CD4-positive, alpha-beta T cell treated with Interferon alpha-2 for 1 hour (primary cell): ENCODE results near the gene ADNP.
"Not testable (repeated sequence)": the region's sequence is repeated elsewhere in the genome, so short reads cannot be mapped to it uniquely, and the experiment has no call there.

Experiments used
- DNase-seq, 2 donors: peaks; one replicate each; pipeline ENCODE4 v3.0.0-alpha.2; 2020 to 2022

ADNP gene

GRCh38 chr20:50931306-50932015 lies at the start of gene ADNP:
ADNP (minus strand) TSS chr20:50931437; CDS start chr20:50903996, 27,441 bp downstream.
- DNase-seq = peak; percentile 91 to 94

DNA sequence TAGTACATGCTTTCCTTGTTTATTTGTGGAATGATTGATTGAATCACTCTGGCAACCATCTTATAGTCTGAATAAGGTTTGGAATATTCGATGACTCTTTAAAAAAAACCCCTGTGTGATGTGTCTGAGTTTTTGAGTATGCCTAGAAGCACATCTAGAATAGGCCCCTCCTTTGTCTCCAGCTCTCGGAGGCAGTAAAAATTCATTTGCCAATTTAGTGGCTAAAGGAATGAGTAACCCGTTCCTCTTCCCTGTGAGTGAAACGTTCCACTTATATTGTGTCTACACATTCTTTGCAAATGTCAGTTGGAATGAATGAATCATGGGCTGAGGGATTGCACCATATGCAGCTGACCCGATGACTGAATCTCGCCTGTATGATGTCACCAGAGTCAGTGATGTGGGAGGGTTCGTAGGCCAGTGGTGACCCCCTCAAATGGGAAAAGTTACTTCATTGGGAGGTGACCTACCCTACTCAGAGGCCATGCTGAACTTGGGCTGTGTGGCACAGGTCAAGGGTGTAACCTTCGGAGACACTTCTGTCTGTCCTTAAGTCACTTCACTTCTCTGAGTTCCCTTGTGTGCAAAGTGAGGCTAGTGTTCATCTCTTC lies 48.9 kb upstream of the ADNP start:
- DNase-seq = no peak

- not testable (repeated sequence) for DNase-seq
These were observed 47.3 kb upstream of the ADNP start for GRCh38 chr20:50978533-50978932.

GRCh38 chr20:50977066-50978021 lies 46.1 kb upstream of the ADNP start:
- DNase-seq = no peak

- DNase-seq = no peak
These were observed 44.6 kb upstream of the ADNP start for GRCh38 chr20:50975701-50976330.

- DNase-seq = no peak
These were observed 38.7 kb upstream of the ADNP start for GRCh38 chr20:50969912-50970311.

GRCh38 chr20:50969435-50969834 lies 38.2 kb upstream of the ADNP start:
- no peak for DNase-seq

GRCh38 chr20:50968289-50968688 lies 37.1 kb upstream of the ADNP start:
- no peak for DNase-seq

DNA sequence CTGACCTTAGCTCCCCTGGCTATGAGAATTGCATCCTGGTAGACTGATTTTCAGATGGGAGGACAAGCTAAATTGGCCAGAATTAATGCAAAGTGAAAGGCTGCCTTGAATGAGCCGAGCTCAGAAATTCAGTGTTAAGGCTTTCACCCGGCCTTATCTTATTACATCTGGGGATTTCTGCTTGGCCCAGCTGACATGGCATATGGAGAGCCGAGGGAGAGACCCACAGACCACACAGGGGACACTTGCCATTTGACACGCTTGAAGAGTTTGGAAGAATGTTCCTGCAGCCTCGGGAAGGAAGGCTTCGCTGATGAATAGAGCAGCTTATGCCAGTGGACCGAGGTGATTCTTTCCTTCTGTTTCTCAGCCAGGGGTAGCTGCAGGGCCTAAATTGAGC lies 36.3 kb upstream of the ADNP start:
- DNase-seq = no peak

DNA sequence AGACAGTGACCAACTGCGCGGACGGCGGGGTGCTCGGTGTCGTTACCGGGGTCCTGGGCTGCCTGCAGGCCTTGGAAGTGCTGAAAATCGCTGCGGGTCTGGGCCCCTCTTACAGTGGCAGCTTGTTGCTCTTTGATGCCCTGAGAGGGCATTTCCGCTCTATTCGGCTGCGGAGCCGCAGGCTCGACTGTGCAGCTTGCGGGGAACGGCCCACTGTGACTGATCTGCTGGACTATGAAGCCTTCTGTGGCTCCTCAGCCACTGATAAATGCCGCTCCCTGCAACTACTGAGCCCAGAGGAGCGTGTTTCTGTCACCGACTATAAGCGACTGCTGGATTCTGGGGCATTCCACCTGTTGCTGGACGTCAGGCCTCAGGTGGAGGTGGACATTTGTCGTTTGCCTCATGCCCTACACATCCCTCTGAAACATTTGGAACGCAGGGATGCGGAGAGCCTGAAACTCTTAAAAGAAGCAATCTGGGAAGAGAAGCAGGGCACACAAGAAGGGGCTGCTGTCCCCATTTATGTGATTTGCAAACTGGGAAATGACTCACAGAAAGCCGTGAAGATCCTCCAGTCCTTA lies 28.4 kb upstream of the ADNP start:
- no peak for DNase-seq

DNA sequence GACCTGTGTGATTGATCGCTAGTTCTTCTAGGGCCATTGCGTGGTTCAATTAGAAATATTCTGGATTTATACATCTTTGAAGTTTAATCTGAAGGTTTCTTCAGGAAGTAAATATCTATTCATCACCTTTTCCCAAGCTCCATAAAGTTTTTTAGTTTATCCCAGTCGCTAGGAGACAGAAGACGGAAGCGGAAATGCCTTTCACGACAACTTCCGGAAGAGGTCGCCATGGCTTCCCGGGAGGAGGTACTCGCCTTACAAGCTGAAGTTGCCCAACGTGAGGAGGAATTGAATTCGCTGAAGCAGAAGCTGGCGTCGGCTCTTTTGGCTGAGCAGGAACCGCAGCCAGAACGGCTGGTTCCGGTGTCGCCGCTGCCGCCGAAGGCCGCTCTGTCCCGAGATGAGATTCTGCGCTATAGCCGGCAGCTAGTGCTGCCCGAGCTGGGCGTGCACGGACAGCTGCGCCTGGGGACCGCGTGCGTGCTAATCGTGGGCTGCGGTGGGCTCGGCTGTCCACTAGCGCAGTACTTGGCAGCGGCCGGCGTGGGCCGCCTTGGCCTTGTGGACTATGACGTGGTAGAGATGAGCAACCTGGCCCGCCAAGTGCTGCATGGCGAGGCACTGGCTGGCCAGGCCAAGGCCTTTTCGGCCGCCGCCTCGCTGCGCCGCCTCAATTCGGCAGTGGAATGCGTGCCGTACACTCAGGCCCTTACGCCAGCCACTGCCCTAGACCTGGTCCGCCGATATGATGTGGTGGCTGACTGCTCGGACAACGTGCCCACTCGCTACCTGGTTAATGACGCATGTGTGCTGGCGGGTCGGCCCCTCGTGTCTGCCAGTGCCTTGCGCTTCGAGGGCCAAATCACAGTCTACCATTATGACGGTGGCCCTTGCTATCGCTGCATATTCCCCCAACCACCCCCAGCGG lies 27.6 kb upstream of the ADNP start, which contains the start of gene MOCS3:
Gene MOCS3, plus strand, starts transcription at position 204 of the 928 bp plus-strand sequence. Its CDS starts 25 bp downstream, at position 229.
- DNase-seq = peak; percentile 88 to 91

- DNase-seq = peak; percentile 85 to 92
These were observed 26.8 kb upstream of the ADNP start, which contains the start of gene DPM1 for GRCh38 chr20:50957798-50958614. DPM1 (minus strand) TSS chr20:50958532; CDS start chr20:50958523, 9 bp downstream.

DNA sequence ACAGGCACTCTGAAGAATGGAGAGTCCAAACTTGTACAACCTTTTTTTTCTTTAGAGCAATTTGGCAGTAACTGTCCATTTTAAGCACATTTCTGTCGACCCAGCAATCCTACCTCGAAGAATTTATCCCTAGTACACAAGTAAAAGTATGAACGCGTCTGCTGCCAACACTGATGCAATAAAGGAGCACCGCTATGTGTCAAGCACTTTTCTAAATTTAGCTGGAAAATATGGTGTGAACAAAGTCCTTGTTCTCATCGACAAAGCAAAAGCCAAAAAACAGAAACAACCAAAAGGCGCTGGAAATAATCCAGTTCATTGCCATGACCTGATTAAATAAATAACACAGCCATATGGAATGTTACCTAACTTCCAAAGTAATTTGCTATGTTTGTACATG lies 26.0 kb upstream of the ADNP start:
- no peak for DNase-seq

DNA sequence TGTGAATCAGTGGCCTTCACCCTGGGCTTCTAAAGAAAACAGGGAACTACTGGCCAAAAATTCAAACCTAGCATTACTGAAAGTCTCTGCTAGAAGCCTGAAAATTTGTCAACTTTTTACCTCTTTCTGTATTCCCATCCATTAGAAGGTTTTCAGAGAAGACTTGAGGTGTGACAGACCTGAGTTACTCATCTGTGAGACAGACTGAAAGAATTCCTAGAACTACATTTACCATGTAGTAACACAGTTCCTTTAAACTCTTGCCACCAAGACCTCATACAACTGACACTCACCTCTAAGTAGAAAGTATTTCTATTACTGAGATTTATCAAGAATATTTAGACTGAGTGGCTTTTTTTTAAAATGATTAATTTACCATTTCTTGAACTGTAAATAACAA lies 22.6 kb upstream of the ADNP start:
- no peak for DNase-seq

DNA sequence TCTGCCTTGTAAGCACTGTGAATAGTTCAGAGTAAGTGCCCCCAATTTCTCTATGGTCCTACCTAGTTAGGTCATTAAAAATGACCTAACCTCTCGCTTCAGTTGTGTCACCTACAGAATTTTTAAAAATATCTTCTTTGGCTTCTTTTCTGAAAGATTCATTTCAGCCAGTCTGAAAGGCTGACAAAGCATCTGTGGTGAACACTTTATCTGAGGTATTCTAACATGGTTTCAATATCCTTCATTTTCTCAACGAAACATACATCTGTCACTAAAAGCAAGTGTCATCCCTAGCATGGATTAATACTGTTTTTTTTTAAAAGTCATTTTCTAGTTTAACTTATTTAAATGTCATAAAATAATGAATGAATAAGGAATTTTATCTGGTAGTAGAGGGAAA lies 22.0 kb upstream of the ADNP start:
- DNase-seq = no peak

GRCh38 chr20:50948132-50948785 lies 17.0 kb upstream of the ADNP start:
- DNase-seq = no peak

DNA sequence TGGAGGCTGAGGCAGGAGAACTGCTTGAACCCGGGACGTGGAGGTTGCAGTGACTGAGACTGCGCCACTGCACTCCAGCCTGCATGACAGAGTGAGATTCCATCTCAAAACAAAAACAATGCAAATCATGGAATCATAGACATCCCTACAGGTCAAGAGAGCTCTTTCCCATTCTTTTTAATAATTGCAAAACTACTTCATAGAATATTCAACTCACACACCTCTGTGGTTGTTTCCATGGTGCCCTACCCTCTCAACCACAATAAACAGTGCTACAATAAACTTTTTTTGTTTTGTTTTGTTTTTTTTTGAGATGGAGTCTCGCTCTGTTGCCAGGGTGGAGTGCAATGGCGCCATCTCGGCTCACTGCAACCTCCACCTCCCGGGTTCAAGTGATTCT lies 11.8 kb upstream of the ADNP start:
- DNase-seq = no peak

GRCh38 chr20:50933589-50933988 lies 2.4 kb upstream of the ADNP start:
- no peak for DNase-seq

- no peak for DNase-seq
These were observed 1.5 kb upstream of the ADNP start for GRCh38 chr20:50932691-50933280.
